ENCODE data around the gene TNS3.
"Not testable (repeated sequence)": the region's sequence is repeated elsewhere in the genome, so short reads cannot be mapped to it uniquely, and the experiment has no call there.

The TNS3 gene

DNA sequence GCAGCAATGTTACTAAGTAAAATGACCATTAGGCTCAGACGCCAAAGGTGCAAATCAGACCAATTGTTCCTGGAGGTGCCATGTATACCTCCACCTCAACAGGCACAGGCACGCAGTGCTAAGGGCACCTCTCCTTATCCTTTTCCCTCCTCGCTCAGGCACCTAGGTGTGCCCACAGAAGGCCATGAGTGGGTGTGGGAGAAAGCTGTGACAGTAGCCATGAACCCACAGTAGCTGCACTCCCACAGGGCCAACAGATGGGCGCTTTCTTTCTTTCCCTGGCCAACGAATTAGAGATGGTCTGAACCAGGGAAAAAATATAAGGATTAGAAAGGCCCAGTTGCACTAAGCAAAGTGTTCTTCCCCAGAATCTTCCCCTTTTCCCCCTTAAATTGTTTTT, 15.5 kb upstream of the TNS3 start:
- Histone ChIP-seq H3K4me2 (no peak overlapping the region), H4K20me1 (no peaks in the 10 kb centered on the region), H3K9me3 (replicated peaks in 1 of 11) (peaks cover 47 to 62% (median 57%) of the 10 kb centered on the region in 11 experiments), H3K4me1 (peaks cover 22 to 30% (median 26%) of the 10 kb centered on the region in 10 experiments), H3K27me3 (no peaks in the 10 kb centered on the region), H3K27ac (no peak overlapping the region), H3K36me3 (peaks cover 0 to 12% (median 0%) of the 10 kb centered on the region in 11 experiments; a peak in 7 of 22 replicates), H3K4me3 (peak overlapping the region in 3 of 10 experiments; percentile 14 to 45 (median 29); a peak in 3 of 20 replicates), H3K9ac (no peak overlapping the region)
- TF ChIP-seq Cebpa-rat (IDR thresholded peaks at IDR 0.05): no peak

DNA sequence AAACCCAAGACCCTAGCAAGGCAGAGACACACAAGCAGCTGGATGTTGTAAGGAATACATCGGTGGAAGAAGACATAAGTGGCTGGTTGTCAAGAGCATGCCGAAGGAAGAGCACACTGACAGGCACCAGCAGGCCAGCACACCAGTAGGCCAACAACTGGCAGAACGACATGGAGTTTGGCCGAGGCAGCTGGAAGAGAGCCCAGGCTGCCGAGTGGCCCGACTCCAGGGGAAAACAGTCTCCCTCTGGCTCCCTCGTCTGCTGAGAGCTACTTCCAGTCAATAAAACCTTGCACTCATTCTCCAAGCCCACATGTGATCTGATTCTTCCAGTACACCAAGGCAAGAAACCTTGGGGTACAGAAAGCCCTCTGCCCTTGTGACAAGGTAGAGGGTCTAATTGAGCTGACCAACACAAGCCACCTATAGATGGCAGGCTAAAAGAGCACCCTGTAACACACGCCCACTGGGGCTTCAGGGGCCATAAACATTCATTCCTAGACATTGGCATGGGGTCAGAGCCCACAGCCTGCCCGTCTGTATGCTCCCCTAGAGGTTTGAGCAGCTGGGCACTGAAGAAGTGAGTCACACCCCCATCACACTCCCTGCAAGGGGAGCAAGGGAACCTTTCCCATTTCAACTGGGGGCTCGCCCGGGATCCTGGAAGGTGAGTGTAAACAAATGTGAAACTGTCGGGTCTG, 14.7 kb upstream of the TNS3 start:
- Histone ChIP-seq H3K36me3 (peaks cover 0 to 12% (median 0%) of the 10 kb centered on the region in 11 experiments; a peak in 7 of 22 replicates), H3K27me3 (no peaks in the 10 kb centered on the region), H3K4me2 (no peak overlapping the region), H4K20me1 (no peaks in the 10 kb centered on the region), H3K9ac (no peak overlapping the region), H3K4me3 (peak overlapping the region in 4 of 10 experiments; percentile 9 to 45 (median 30); a peak in 4 of 20 replicates), H3K4me1 (peaks cover 15 to 22% (median 19%) of the 10 kb centered on the region in 10 experiments), H3K27ac (no peak overlapping the region), H3K9me3 (replicated peaks in 1 of 11) (peaks cover 47 to 62% (median 57%) of the 10 kb centered on the region in 11 experiments)
- TF ChIP-seq Cebpa-rat (IDR thresholded peaks at IDR 0.05): no peak

DNA sequence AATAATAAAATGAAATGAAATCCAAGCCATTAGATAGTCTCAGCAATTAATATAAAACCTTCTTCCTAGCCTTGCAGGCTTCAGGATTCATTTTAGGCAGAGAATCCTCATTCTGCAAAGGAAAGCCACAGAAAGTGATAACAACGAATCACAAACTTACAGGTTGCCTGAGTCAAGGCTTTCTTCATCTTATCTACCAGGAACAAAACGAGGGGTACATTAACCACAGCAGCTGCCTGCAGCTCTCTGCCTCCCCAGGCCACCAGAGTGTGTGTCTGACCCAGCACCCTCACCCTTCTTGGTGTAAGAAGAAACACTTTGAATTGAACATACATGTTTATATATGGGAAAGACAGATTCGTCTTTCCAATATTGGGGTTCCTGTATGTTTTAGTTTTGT, 12.5 kb upstream of the TNS3 start:
- peaks cover 0 to 12% (median 0%) of the 10 kb centered on the region in 11 experiments; a peak in 7 of 22 replicates for H3K36me3 ChIP-seq
- H3K9ac ChIP-seq: no peak overlapping the region
- no peak overlapping the region for H3K4me3 ChIP-seq
- H3K27me3 ChIP-seq: no peaks in the 10 kb centered on the region
- H3K27ac ChIP-seq: no peak overlapping the region
- peaks cover 0 to 8% (median 0%) of the 10 kb centered on the region in 10 experiments; a peak in 4 of 20 replicates for H3K4me1 ChIP-seq
- TF ChIP-seq Cebpa-rat (IDR thresholded peaks at IDR 0.05): no peak
- H3K9me3 ChIP-seq (replicated peaks in 1 of 11): peaks cover 45 to 54% (median 50%) of the 10 kb centered on the region in 11 experiments
- no peak overlapping the region for H3K4me2 ChIP-seq
- H4K20me1 ChIP-seq: no peaks in the 10 kb centered on the region

DNA sequence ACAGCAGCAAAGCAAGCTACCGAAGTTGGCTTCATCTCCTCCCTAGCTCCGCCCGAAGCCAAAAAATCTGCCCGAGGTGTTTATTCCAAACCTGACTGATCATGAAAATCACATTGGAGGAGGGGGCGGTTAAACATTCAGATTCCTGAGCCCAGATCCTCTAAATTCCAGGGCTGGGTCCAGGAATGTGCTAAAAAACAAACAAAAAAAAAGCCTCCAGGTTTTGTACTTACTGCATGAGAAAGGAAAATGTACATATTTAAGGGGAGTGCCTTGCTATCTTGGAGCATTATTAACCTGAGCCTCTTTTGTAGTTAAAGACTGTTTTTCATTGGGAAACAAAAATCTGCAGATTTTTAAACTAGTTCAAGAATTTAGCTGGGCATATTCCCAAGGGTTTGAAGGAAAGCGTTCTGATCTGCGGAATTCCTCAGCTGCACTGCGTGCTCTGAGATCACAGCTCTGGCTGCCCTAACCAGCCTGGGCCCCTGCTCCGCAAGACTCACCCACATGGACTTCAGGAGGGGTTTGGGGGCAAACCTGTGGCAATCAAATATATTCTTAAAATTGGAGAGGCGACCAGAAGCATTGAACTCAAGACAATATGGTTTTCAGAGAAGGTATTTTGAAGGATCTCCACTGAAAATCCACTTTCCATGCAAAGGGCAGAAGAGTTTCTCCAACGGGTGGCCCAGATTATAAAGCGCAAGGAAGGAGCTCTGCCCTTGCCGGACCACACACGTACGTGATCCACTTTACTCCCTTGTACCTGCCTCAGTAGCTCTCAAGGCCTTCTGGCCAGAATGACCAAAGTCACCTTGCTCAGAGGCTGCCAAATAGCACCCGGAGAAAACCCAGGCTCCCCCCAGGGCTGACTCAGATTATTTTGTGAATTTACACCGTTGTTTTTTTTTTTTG, 10.0 kb upstream of the TNS3 start:
- Histone ChIP-seq H3K27ac (no peak overlapping the region), H3K27me3 (no peaks in the 10 kb centered on the region), H3K36me3 (peaks cover 0 to 6% (median 0%) of the 10 kb centered on the region in 11 experiments; a peak in 3 of 22 replicates), H3K9me3 (replicated peaks in 1 of 11) (peaks cover 20 to 29% (median 27%) of the 10 kb centered on the region in 11 experiments), H4K20me1 (no peaks in the 10 kb centered on the region), H3K4me2 (no peak overlapping the region), H3K9ac (no peak overlapping the region), H3K4me3 (no peak overlapping the region), H3K4me1 (peaks cover 0 to 29% (median 6%) of the 10 kb centered on the region in 10 experiments; a peak in 18 of 20 replicates)
- TF ChIP-seq Cebpa-rat (IDR thresholded peaks at IDR 0.05): no peak

GRCh38 chr7:47591089-47591654, 9.3 kb upstream of the TNS3 start:
- Histone ChIP-seq H3K36me3 (no peaks in the 10 kb centered on the region), H3K27me3 (no peaks in the 10 kb centered on the region), H3K4me2 (no peak overlapping the region), H3K9ac (no peak overlapping the region), H3K9me3 (replicated peaks in 1 of 11) (peaks cover 12 to 22% (median 19%) of the 10 kb centered on the region in 11 experiments), H4K20me1 (no peaks in the 10 kb centered on the region), H3K27ac (no peak overlapping the region), H3K4me3 (no peak overlapping the region), H3K4me1 (peaks cover 0 to 36% (median 14%) of the 10 kb centered on the region in 10 experiments; a peak in 18 of 20 replicates)
- TF ChIP-seq Cebpa-rat (IDR thresholded peaks at IDR 0.05): no peak

DNA sequence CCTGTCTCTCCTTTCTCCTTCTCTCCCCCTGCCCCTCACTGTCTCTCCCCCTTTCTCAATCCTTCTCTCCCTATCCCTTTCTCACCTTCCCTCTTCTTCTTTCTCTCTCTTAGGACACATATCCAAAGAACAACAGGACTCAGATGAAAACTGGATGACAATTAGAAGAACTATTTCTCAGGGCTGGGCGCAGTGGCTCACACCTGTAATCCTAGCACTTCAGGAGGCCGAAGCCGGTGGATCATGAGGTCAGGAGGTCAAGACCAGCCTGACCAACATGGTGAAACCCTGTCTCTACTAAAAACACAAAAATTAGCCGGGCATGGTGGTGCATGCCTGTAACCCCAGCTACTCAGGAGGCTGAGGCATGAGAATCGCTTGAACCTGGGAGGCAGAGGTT, 8.3 kb upstream of the TNS3 start:
- Histone ChIP-seq H3K4me1 (peaks cover 0 to 46% (median 21%) of the 10 kb centered on the region in 10 experiments; a peak in 18 of 20 replicates), H3K4me2 (0 out of 22 replicates have a peak overlapping the region, but pooled peaks of 1 of the 11 experiments have one; percentile 1), H3K9me3 (replicated peaks in 1 of 11) (peaks cover 5 to 19% (median 14%) of the 10 kb centered on the region in 11 experiments)
- not testable (repeated sequence) for H3K36me3 ChIP-seq, H3K4me3 ChIP-seq, H3K27me3 ChIP-seq, H4K20me1 ChIP-seq, H3K9ac ChIP-seq, H3K27ac ChIP-seq

- Histone ChIP-seq H4K20me1 (no peaks in the 10 kb centered on the region), H3K36me3 (no peaks in the 10 kb centered on the region), H3K9me3 (replicated peaks in 1 of 11) (peaks cover 0 to 9% (median 6%) of the 10 kb centered on the region in 11 experiments; a peak in 10 of 22 replicates), H3K4me2 (0 out of 22 replicates have a peak overlapping the region, but pooled peaks of 1 of the 11 experiments have one; percentile 5), H3K4me3 (no peak overlapping the region), H3K27me3 (peaks cover 0 to 8% (median 3%) of the 10 kb centered on the region in 11 experiments; a peak in 8 of 22 replicates), H3K9ac (no peak overlapping the region), H3K27ac (no peak overlapping the region), H3K4me1 (peaks cover 0 to 57% (median 23%) of the 10 kb centered on the region in 10 experiments; a peak in 18 of 20 replicates)
- TF ChIP-seq Cebpa-rat (IDR thresholded peaks at IDR 0.05): no peak
Observed at GRCh38 chr7:47588704-47589225, 6.9 kb upstream of the TNS3 start.

GRCh38 chr7:47587976-47588375, 6.1 kb upstream of the TNS3 start:
- peaks cover 0 to 9% (median 6%) of the 10 kb centered on the region in 11 experiments; a peak in 10 of 22 replicates for H3K9me3 ChIP-seq (replicated peaks in 1 of 11)
- no peaks in the 10 kb centered on the region for H3K36me3 ChIP-seq
- no peak overlapping the region for H3K4me3 ChIP-seq
- H3K4me2 ChIP-seq: peak overlapping the region in 2 of 11 experiments; percentile 64 to 77; a peak in 2 of 22 replicates
- H3K4me1 ChIP-seq: peaks cover 0 to 65% (median 23%) of the 10 kb centered on the region in 10 experiments; a peak in 18 of 20 replicates
- TF ChIP-seq Cebpa-rat (IDR thresholded peaks at IDR 0.05): no peak
- no peaks in the 10 kb centered on the region for H4K20me1 ChIP-seq
- no peak overlapping the region for H3K27ac ChIP-seq
- peaks cover under 1 to 15% (median 11%) of the 10 kb centered on the region in 11 experiments; a peak in 21 of 22 replicates for H3K27me3 ChIP-seq
- no peak overlapping the region for H3K9ac ChIP-seq
